Measurements from ENCODE around the gene FOXP1.

FOXP1 gene

DNA sequence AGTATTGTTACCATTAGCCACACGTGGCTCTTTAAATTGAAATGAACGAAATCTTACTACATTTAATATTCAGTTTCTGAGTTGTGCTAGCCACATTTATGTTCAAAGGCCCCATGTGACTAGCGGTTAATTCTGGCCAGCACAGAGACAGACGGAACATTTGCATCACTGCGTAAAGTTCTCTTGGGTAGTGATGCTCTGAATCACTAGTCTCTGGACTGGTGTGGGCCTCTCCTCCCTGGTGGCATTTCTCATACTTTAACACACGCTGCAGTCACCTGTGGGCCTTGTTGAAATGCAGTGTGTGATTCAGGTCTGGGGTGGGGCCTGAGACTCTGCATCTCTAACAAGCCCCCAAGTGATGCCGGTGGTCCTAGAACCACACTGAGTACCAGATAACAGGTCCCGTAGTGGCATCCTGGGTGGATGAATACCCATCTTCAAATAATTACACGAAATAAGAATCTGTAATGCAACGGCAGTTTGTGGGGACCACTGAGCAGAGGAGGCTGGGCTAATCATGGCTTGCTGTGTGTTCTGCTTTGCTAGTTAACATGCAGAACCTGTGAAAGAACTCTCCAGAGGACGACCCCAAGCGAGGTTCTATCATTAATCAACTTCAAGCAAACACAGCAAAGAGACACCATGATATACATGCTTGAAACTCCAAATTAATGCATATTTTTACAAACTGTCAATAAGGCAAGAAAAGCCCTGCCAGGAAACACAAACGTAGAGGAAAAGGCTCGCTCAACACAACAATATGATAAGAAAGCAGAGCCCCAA is 623.8 kb downstream of the FOXP1 start:
- H3K27me3 Mint-ChIP-seq (ENCODE audit: low read depth) = no peaks in the 10 kb centered on the region
- no peak for TF ChIP-seq CTCF (IDR thresholded peaks at IDR 0.05; ENCODE audit: unreplicated experiment in 3 of 3)
- peak overlapping the region in 1 of 3 experiments; percentile 69 for H3K27ac Mint-ChIP-seq
- no peak overlapping the region for H3K4me3 Mint-ChIP-seq
- peaks cover 61% of the 10 kb centered on the region for H3K36me3 Mint-ChIP-seq (ENCODE audit: low read depth)
- H3K4me1 Mint-ChIP-seq = peaks cover 29% of the 10 kb centered on the region
- no peaks in the 10 kb centered on the region for H3K9me3 Mint-ChIP-seq

GRCh38 chr3:70952033-70952747 is 631.3 kb downstream of the FOXP1 start:
- H3K4me1 Mint-ChIP-seq = peaks cover 44% of the 10 kb centered on the region
- no peak for TF ChIP-seq CTCF (IDR thresholded peaks at IDR 0.05; ENCODE audit: unreplicated experiment in 3 of 3)
- no peaks in the 10 kb centered on the region for H3K9me3 Mint-ChIP-seq
- peaks cover 4% of the 10 kb centered on the region for H3K27me3 Mint-ChIP-seq (ENCODE audit: low read depth)
- peaks cover 5% of the 10 kb centered on the region for H3K36me3 Mint-ChIP-seq (ENCODE audit: low read depth)
- peak overlapping the region in 1 of 3 experiments; percentile 6 for H3K27ac Mint-ChIP-seq
- no peak overlapping the region for H3K4me3 Mint-ChIP-seq

DNA sequence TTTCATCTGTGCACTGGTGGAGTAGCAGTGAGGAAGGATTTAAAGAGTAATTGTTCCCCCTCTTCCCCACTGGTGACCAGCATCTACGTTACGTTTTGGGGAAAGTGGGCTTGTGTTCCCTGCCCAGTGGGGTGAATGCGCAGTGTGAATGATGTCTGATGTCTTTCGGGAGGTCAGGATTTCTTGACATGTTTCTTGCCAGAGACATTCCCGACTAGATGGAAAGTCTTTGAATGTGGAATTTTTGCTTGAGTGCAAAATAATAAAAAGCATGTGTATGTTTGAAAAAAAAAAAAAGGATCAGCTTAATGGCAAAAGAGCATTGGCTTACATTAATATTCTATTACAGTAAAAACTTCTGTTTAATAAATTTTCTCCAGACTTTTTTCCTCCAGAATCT is 632.2 kb downstream of the FOXP1 start:
- peak overlapping the region in 2 of 3 experiments; percentile 56 to 69 for H3K27ac Mint-ChIP-seq
- H3K4me1 Mint-ChIP-seq = peaks cover 36% of the 10 kb centered on the region
- H3K36me3 Mint-ChIP-seq (ENCODE audit: low read depth) = no peaks in the 10 kb centered on the region
- no peaks in the 10 kb centered on the region for H3K9me3 Mint-ChIP-seq
- TF ChIP-seq CTCF (IDR thresholded peaks at IDR 0.05; ENCODE audit: unreplicated experiment in 3 of 3) = no peak
- peak overlapping the region in 1 of 3 experiments; percentile 8 for H3K4me3 Mint-ChIP-seq
- H3K27me3 Mint-ChIP-seq (ENCODE audit: low read depth) = peaks cover 4% of the 10 kb centered on the region

DNA sequence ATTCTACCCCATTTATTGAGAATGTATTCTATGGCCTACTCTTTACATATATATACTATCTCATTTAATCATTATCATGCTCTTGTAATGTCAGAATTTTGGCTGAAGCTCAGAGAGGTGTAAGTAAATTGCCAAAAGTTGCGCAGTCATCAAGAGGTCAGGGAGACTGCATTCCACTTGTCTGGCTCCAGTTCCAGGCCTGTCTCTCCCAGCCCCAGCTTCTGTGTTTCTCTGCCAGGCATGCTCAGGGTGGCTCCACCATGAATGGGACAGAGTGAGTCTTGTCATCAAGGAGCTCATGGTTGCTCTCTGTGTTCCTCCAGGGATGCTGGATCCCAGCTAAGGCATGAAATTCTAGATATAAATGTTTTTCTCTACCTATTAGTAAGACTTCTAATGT is 635.9 kb downstream of the FOXP1 start:
- H3K27me3 Mint-ChIP-seq (ENCODE audit: low read depth) = peaks cover 4% of the 10 kb centered on the region
- no peak for TF ChIP-seq CTCF (IDR thresholded peaks at IDR 0.05; ENCODE audit: unreplicated experiment in 3 of 3)
- no peaks in the 10 kb centered on the region for H3K36me3 Mint-ChIP-seq (ENCODE audit: low read depth)
- no peak overlapping the region for H3K4me3 Mint-ChIP-seq
- peaks cover 17% of the 10 kb centered on the region for H3K4me1 Mint-ChIP-seq
- peak overlapping the region in 1 of 3 experiments; percentile 4 for H3K27ac Mint-ChIP-seq
- H3K9me3 Mint-ChIP-seq = no peaks in the 10 kb centered on the region

DNA sequence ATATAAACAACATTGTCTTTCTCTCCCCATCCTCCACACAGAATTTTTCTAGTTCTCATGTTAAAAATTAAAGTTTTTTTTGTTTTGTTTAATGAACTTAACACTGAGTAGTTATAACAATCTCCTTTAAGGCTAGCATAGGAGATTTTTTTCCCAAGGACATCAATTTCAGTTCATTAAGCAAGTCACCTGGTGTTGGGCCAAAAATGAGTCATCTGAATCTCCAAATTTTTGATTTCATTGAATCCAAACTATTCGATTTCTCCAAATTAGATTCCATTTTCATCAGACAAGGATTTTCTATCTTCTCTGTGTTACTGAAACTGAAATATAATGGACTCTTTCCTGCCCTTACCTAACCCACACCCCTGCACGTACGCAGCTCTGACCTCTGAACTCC is 639.6 kb downstream of the FOXP1 start:
- H3K4me1 Mint-ChIP-seq = no peaks in the 10 kb centered on the region
- H3K27ac Mint-ChIP-seq = no peak overlapping the region
- H3K9me3 Mint-ChIP-seq = peaks cover 3% of the 10 kb centered on the region
- no peak for TF ChIP-seq CTCF (IDR thresholded peaks at IDR 0.05; ENCODE audit: unreplicated experiment in 3 of 3)
- H3K36me3 Mint-ChIP-seq (ENCODE audit: low read depth) = no peaks in the 10 kb centered on the region
- no peak overlapping the region for H3K4me3 Mint-ChIP-seq
- H3K27me3 Mint-ChIP-seq (ENCODE audit: low read depth) = no peaks in the 10 kb centered on the region
